ENCODE measurements around the gene SLC39A6. TPM values are rescaled to one million over a fixed set of nuclear protein-coding genes. Genes with fewer than 3 reads are reported as not detected.
A peak's percentile ranks its signal among the peaks of the same experiment; 100 is the strongest.
"Not testable (repeated sequence)": the region's sequence is repeated elsewhere in the genome, so short reads cannot be mapped to it uniquely, and the experiment has no call there.

The SLC39A6 gene
- total RNA-seq, 2 experiments from 2014 or later = 23.9 to 28.6 TPM

DNA sequence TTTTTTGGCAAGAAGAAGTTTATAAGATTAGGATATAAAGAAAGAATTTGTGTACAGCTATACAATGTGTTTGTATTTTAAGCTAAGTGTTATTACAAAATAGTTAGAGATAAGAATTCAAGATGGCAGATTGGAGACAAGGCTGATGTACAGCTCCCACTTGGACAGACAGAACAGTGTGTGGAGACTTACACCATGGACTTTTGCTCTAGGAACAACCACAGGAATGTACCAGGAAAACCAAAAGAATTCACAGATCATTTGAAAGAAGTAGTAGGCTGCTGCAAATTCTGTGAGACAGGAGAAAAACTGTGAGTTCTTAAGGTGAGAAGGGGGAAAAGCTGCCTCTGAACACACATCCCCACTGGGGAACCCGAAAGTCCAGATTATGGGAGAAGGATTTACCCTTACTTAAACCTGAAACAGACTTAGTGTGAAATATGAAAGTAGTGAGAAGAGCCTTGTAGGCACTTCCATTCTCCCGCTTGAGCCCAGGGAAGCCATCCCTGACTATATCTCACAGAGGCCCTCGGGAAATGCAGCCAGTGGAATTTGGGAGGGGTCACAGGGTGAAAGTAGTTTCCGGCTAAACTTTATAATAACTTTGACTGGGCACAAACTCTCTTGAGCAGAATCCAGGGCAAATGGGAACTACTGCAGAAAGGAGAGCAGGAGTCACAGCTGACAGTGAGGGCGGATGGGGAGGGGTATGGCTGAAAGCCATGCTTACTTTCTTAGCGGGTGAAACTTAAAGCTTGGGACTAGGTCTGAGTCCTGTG is 50.2 kb downstream of the SLC39A6 start:
- ChIA-PET POLR2A (no interaction called here), CTCF (interaction anchor here (1.7 kb wide), 1 partner anchor 17 kb away, joined by 5 read pairs; no protein-coding TSS in a partner anchor)
- H3K9me3 Mint-ChIP-seq (ENCODE audit: low read depth) = peaks cover 12% of the 10 kb centered on the region
- H3K27ac Mint-ChIP-seq = no peak overlapping the region
- H3K36me3 Mint-ChIP-seq (ENCODE audit: low read depth) = no peaks in the 10 kb centered on the region
- ATAC-seq (no peak), DNase-seq (no peak)
- peaks cover 4% of the 10 kb centered on the region for H3K4me1 Mint-ChIP-seq
- intact Hi-C loops (cut with DNase I, micrococcal nuclease) = no loop called here
- H3K27me3 Mint-ChIP-seq = peaks cover 3% of the 10 kb centered on the region
- no peak overlapping the region for H3K4me3 Mint-ChIP-seq

DNA sequence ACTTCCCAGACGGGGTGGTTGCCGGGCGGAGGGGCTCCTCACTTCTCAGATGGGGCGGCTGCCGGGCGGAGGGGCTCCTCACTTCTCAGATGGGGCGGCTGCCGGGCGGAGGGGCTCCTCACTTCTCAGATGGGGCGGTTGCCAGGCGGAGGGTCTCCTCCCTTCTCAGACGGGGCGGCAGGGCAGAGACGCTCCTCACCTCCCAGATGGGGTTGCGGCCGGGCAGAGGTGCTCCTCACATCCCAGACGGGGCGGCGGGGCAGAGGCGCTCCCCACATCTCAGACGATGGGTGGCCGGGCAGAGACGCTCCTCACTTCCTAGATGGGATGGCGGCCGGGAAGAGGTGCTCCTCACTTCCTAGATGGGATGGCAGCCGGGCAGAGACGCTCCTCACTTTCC is 51.4 kb downstream of the SLC39A6 start:
- H3K4me3 Mint-ChIP-seq; ATAC-seq; DNase-seq; H3K4me1 Mint-ChIP-seq; CTCF ChIA-PET; intact Hi-C loops (cut with DNase I, micrococcal nuclease); POLR2A ChIA-PET; H3K27ac Mint-ChIP-seq; H3K36me3 Mint-ChIP-seq (ENCODE audit: low read depth); H3K27me3 Mint-ChIP-seq: not testable (repeated sequence)
- H3K9me3 Mint-ChIP-seq (ENCODE audit: low read depth) = peaks cover 12% of the 10 kb centered on the region

DNA sequence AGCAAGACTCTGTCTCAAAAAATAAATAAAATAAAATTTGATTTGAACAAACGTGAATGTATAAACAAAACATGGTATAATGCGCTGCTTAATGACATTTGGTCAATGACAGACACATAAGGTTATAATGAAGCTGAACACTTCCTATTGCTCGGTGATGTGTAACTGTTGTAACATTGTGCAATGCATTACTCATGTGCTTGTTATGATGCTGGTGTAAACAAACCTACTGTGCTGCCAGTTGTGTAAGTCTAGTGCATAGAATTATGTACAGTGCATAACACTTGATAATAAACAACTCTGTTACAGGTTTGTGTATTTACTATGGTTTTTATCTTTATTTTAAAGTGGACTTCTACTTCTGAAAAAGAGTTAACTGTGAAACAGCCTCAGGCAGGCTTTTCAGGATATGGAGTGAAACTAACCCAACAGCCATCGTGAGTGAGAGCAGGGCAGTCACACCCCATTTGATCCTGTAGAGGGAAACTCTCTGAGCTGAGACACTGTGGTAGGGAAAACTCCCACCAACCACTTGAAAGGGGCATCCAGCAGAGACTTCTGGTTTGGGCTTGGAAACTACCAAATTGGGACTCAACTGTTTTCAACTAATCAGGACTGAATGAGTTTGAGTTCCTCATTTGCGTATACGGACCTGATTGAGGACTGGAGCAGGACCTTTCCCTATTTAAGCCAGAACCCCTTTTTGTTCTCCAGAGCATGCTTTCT is 53.1 kb downstream of the SLC39A6 start:
- intact Hi-C loops (cut with DNase I, micrococcal nuclease) = no loop called here
- DNase-seq (no peak), ATAC-seq (no peak)
- no peaks in the 10 kb centered on the region for H3K36me3 Mint-ChIP-seq (ENCODE audit: low read depth)
- peaks cover 8% of the 10 kb centered on the region for H3K27me3 Mint-ChIP-seq
- H3K27ac Mint-ChIP-seq = no peak overlapping the region
- H3K4me3 Mint-ChIP-seq = no peak overlapping the region
- H3K9me3 Mint-ChIP-seq (ENCODE audit: low read depth) = peaks cover 6% of the 10 kb centered on the region
- H3K4me1 Mint-ChIP-seq = no peaks in the 10 kb centered on the region
- ChIA-PET CTCF (no interaction called here), POLR2A (interaction anchor here (0.5 kb wide), 1 partner anchor 67 kb away, joined by 3 read pairs; no protein-coding TSS in a partner anchor)

DNA sequence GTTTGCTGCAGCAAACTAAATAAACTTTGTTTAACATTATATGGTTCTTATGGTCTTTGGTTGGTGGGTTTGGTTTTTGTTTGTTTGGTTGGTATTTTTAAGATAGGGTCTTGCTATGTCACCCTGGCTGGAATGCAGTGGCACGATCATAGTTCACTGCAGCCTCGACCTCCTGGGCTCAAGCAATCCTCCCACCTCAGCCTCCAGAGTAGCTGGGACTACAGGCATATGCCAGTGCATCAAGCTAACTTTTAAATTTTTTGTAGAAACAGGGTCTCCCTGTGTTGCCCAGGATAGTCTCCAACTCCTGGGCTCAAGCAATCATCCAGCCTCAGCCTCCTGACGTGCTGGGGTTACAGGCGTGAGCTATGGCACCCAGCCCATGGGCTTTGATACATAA is 54.7 kb downstream of the SLC39A6 start:
- Mint-ChIP-seq H3K27ac (no peak overlapping the region), H3K4me1 (no peaks in the 10 kb centered on the region), H3K4me3 (no peak overlapping the region), H3K36me3 (ENCODE audit: low read depth) (no peaks in the 10 kb centered on the region), H3K27me3 (peaks cover 11% of the 10 kb centered on the region), H3K9me3 (ENCODE audit: low read depth) (no peaks in the 10 kb centered on the region)
- ChIA-PET CTCF (interaction anchor here (0.8 kb wide), 1 partner anchor 125 kb away, joined by 3 read pairs; no protein-coding TSS in a partner anchor), POLR2A (interaction anchor here (0.6 kb wide), 1 partner anchor 851 kb away, joined by 3 read pairs; no protein-coding TSS in a partner anchor)
- ATAC-seq = no peak
- DNase-seq = no peak
- intact Hi-C loops (cut with DNase I, micrococcal nuclease) = no loop called here

DNA sequence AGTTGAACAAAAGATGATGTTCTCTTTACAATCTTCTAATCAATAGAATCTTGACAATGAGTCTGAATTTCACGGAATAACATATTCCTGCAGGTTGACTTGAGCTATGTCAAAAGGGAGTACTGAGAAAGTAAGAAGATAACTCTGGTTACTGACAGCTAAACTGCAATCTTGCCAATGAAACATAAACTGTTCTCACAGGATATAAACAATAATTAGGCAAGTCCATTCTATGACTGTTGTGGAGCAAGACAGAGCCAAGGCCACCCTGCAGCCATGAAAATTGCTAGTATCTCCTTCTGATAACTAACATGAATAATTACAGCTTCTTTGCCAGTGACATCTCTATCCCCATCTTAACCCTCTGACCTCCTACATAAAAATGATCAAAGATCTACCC is 55.5 kb downstream of the SLC39A6 start:
- no peak overlapping the region for H3K4me3 Mint-ChIP-seq
- H3K9me3 Mint-ChIP-seq (ENCODE audit: low read depth) = no peaks in the 10 kb centered on the region
- H3K36me3 Mint-ChIP-seq (ENCODE audit: low read depth) = no peaks in the 10 kb centered on the region
- intact Hi-C loops (cut with DNase I, micrococcal nuclease) = no loop called here
- DNase-seq (no peak), ATAC-seq (no peak)
- peaks cover 11% of the 10 kb centered on the region for H3K27me3 Mint-ChIP-seq
- POLR2A ChIA-PET = interaction anchor here (0.6 kb wide), 1 partner anchor 852 kb away, joined by 3 read pairs; no protein-coding TSS in a partner anchor
- H3K27ac Mint-ChIP-seq = no peak overlapping the region
- CTCF ChIA-PET = interaction anchor here (1.0 kb wide), 1 partner anchor 117 kb away, joined by 3 read pairs; no protein-coding TSS in a partner anchor
- H3K4me1 Mint-ChIP-seq = no peaks in the 10 kb centered on the region

DNA sequence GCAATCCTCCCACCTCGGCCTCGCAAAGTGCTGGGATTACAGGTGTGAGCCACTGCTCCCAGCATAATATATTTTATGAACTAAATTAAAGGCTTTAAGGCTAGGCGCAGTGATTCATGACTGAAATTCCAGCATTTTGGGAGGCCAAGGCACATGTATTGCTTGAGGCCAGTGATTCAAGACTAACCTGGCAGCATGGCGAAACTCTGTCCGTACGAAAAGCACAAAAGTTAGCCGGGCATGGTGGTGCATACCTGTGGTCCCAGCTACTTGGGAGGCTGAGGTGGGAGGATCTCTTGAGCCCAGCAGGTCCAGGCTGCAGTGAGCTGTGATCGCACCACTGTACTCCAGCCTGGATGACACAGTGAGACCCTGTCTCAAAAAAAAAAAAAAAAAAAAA is 56.7 kb downstream of the SLC39A6 start:
- H3K36me3 Mint-ChIP-seq (ENCODE audit: low read depth); DNase-seq; H3K9me3 Mint-ChIP-seq (ENCODE audit: low read depth); ATAC-seq; intact Hi-C loops (cut with DNase I, micrococcal nuclease); H3K4me3 Mint-ChIP-seq; H3K4me1 Mint-ChIP-seq; H3K27ac Mint-ChIP-seq: not testable (repeated sequence)
- POLR2A ChIA-PET = interaction anchor here (0.7 kb wide), 1 partner anchor 47 kb away, joined by 5 read pairs; no protein-coding TSS in a partner anchor
- peaks cover 11% of the 10 kb centered on the region for H3K27me3 Mint-ChIP-seq
- CTCF ChIA-PET = interaction anchor here (1.3 kb wide), 1 partner anchor 23 kb away, joined by 4 read pairs; no protein-coding TSS in a partner anchor

DNA sequence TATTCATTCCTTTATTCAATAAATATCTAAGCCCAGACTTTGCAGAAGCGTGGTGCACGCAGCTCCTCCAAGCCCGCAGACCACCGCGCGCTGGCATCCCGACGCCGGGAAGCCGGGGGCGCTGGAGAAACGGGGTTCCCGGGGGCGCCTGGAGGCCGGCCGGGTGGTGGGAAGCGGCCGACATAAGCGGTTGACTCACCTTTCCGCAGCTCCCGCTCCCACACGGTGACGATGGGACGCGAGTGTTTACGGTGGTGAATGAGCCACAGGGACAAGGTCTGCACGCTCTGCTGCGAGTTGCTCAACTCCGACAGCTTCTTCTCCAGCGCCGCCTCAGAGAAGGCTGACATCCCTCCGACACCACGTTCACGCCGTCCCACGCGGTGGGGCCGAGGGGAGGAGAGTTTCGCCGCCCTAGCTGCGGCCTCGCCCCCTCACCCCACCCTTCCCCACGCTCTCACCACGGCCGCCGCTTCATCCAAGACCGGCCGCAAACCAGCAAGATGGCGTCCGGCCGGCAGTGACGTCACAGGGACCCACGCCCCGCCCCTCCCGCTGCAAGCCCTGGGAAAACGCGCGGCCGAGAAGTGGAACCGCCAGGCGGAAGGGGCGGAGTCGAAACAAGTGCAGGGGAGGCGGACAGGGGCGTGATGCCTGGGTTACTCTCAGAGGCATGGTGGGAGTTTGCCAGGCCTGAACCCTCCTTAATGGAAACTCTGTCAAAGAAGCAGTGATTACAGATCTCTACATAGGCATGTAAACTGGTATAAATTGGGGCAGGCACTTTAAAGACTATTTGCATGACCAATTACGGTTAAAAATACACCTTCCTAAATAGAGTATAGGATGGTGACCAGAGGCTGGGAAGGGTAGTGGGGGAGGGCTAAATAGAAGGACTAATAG is 61.8 kb downstream of the SLC39A6 start, which contains the start of gene RPRD1A:
Gene RPRD1A (minus strand): TSS at position 505 of the 903 bp plus-strand sequence. CDS start 155 bp downstream, at position 350.
- peaks cover 11% of the 10 kb centered on the region for H3K36me3 Mint-ChIP-seq (ENCODE audit: low read depth)
- ATAC-seq (peak; percentile 96), DNase-seq (peak; percentile 99)
- peaks cover 29% of the 10 kb centered on the region for H3K4me1 Mint-ChIP-seq
- peak within 1 kb of the TSS; percentile 78 for H3K4me3 Mint-ChIP-seq
- H3K9me3 Mint-ChIP-seq (ENCODE audit: low read depth) = no peaks in the 10 kb centered on the region
- peak within 1 kb of the TSS; percentile 89 for H3K27ac Mint-ChIP-seq
- intact Hi-C loops (cut with DNase I, micrococcal nuclease) = loop anchor here (1.0 to 10.0 kb wide), 14 partner anchors 45 to 1203 kb away; partner anchors contain the start of genes ELP2 (in 2 of the 2), INO80C (in 2 of the 2), RMP24 (in 2 of the 2) and SLC39A6 (in 2 of the 2)
- H3K27me3 Mint-ChIP-seq = peaks cover 3% of the 10 kb centered on the region
- ChIA-PET CTCF (interaction anchor here (0.7 to 1.3 kb wide), 4 partner anchors 10 to 57 kb away, joined by 3 to 5 read pairs (median 4); no protein-coding TSS in a partner anchor), POLR2A (interaction anchor here (0.7 kb wide), 1 partner anchor 97 kb away, joined by 3 read pairs; no protein-coding TSS in a partner anchor)

DNA sequence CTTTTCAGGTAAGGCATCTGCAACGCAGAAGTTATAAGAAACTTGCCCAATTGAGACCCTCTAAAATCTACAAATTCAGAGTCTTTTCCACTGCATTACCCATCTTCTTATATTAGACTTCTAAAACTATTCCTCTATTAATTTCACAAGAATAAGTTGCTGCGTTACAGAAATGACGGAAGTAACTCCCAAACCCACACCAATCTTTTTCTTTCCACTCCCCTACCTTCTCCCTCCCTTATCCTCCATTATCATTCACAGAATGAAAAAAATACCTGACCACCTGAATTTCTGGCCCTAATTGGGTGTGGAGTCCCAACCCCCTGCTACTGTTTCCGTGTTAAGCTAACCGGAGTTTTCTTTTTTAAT is 62.5 kb downstream of the SLC39A6 start:
- ATAC-seq = no peak

DNA sequence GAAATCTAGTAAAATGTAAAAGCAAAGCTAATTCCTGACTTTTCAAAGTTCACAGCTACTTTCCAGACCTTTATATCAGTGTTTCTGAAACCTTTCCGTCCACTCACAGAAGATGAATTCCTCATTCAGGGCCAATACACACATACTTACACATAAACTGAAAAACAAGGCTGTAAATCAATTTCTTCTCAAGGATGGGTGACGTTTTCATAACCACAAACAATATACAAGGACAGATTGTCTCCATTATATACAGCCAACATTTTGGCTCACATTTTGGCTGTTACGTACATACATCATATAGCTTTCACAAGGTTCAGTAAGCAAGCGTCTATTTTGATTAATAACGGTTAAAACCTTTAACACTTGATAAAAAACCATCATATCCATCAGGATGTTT is 63.1 kb downstream of the SLC39A6 start:
- ChIA-PET CTCF (interaction anchor here (1.3 kb wide), 1 partner anchor 58 kb away, joined by 3 read pairs; no protein-coding TSS in a partner anchor), POLR2A (no interaction called here)
- Mint-ChIP-seq H3K36me3 (ENCODE audit: low read depth) (peaks cover 11% of the 10 kb centered on the region), H3K4me3 (peak overlapping the region; percentile 78), H3K9me3 (ENCODE audit: low read depth) (no peaks in the 10 kb centered on the region), H3K27ac (peak overlapping the region; percentile 24), H3K27me3 (peaks cover 3% of the 10 kb centered on the region), H3K4me1 (peaks cover 37% of the 10 kb centered on the region)
- no peak for ATAC-seq
- no peak for DNase-seq
- intact Hi-C loops (cut with DNase I, micrococcal nuclease) = loop anchor here (2.0 to 10.0 kb wide), 7 partner anchors 43 to 1201 kb away; partner anchors contain the start of genes GALNT1 (in 1 of the 2), INO80C (in 1 of the 2), MAPRE2 (in 1 of the 2) and ZSCAN30 (in 1 of the 2)

More for the DNA sequence above, 62.5 kb downstream of the SLC39A6 start:
- H3K9me3 Mint-ChIP-seq (ENCODE audit: low read depth) = no peaks in the 10 kb centered on the region
- ChIA-PET POLR2A (interaction anchor here (0.7 kb wide), 1 partner anchor 96 kb away, joined by 3 read pairs; no protein-coding TSS in a partner anchor), CTCF (interaction anchor here (0.7 to 1.3 kb wide), 4 partner anchors 9 to 58 kb away, joined by 3 to 5 read pairs (median 4); no protein-coding TSS in a partner anchor)
- peaks cover 11% of the 10 kb centered on the region for H3K36me3 Mint-ChIP-seq (ENCODE audit: low read depth)
- peak overlapping the region; percentile 78 for H3K4me3 Mint-ChIP-seq
- intact Hi-C loops (cut with DNase I, micrococcal nuclease) = loop anchor here (1.0 to 10.0 kb wide), 14 partner anchors 44 to 1202 kb away; partner anchors contain the start of genes ELP2 (in 2 of the 2), INO80C (in 2 of the 2), RMP24 (in 2 of the 2) and SLC39A6 (in 2 of the 2)
- DNase-seq = no peak
- H3K4me1 Mint-ChIP-seq = peaks cover 32% of the 10 kb centered on the region
- peak overlapping the region; percentile 89 for H3K27ac Mint-ChIP-seq
- peaks cover 3% of the 10 kb centered on the region for H3K27me3 Mint-ChIP-seq

DNA sequence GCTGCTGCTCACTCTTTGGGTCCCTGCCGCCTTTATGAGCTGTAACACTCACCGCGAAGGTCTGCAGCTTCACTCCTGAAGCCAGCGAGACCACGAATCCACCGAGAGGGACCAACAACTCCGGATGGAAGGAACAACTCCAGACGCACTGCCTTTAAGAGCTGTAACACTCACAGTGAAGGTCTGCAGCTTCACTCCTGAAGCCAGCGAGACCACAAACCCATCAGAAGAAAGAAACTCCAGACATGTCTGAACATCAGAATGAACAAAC is 64.4 kb downstream of the SLC39A6 start:
- H3K4me3 Mint-ChIP-seq; H3K27ac Mint-ChIP-seq; CTCF ChIA-PET; H3K9me3 Mint-ChIP-seq (ENCODE audit: low read depth); POLR2A ChIA-PET; ATAC-seq; H3K27me3 Mint-ChIP-seq; DNase-seq: not testable (repeated sequence)
- intact Hi-C loops (cut with DNase I, micrococcal nuclease) = loop anchor here (5.0 to 10.0 kb wide), 5 partner anchors 480 to 1200 kb away; partner anchors contain the start of genes GALNT1 (in 1 of the 2), INO80C (in 1 of the 2), MAPRE2 (in 1 of the 2) and ZSCAN30 (in 1 of the 2)
- Mint-ChIP-seq H3K4me1 (peaks cover 37% of the 10 kb centered on the region), H3K36me3 (ENCODE audit: low read depth) (peaks cover 11% of the 10 kb centered on the region)
